Urothelium cell line (cell line): ENCODE measurements around the gene PYGO2.

ENCODE experiments used
- DNase-seq: peaks from one replicate; pipeline ENCODE4 v3.0.0; 2011; ENCODE audit warnings: low spot score, mixed read lengths
- FAIRE-seq: peaks from 2 replicates; lab custom pipeline; 2011; peaks lifted over from hg19 to GRCh38; lab: Jason Lieb, UNC

PYGO2 gene

GRCh38 chr1:154961207-154962155 lies at the start of gene PYGO2:
TSS of gene PYGO2 (minus strand) at chr1:154961782. CDS start at chr1:154961576, 206 bp downstream.
- no peak for FAIRE-seq

GRCh38 chr1:155011004-155011416 lies 49.4 kb upstream of the PYGO2 start:
- FAIRE-seq (no peak), DNase-seq (no peak)

More at GRCh38 chr1:154961207-154962155, at the start of gene PYGO2:
- DNase-seq: peak; percentile 85

GRCh38 chr1:155010211-155010918 lies 48.8 kb upstream of the PYGO2 start:
- FAIRE-seq: no peak
- DNase-seq: no peak

GRCh38 chr1:155009742-155010141 lies 48.2 kb upstream of the PYGO2 start:
- DNase-seq: no peak
- no peak for FAIRE-seq

- FAIRE-seq (no peak), DNase-seq (no peak)
Measured at GRCh38 chr1:155009221-155009711, 47.7 kb upstream of the PYGO2 start.

GRCh38 chr1:155008015-155008941 lies 46.7 kb upstream of the PYGO2 start:
- FAIRE-seq: no peak

GRCh38 chr1:155007251-155007828 lies 45.8 kb upstream of the PYGO2 start:
- FAIRE-seq (no peak), DNase-seq (no peak)

More at GRCh38 chr1:155008015-155008941, 46.7 kb upstream of the PYGO2 start:
- no peak for DNase-seq

- DNase-seq (no peak), FAIRE-seq (no peak)
Measured at GRCh38 chr1:155006601-155007101, 45.1 kb upstream of the PYGO2 start.

- FAIRE-seq (no peak), DNase-seq (no peak)
Measured at GRCh38 chr1:155005076-155006011, 43.8 kb upstream of the PYGO2 start.

GRCh38 chr1:155004352-155005075 lies 42.9 kb upstream of the PYGO2 start:
- FAIRE-seq (no peak), DNase-seq (no peak)

GRCh38 chr1:155003766-155004351 lies 42.3 kb upstream of the PYGO2 start:
- FAIRE-seq: no peak
- peak; percentile 58 for DNase-seq

- FAIRE-seq (no peak), DNase-seq (no peak)
Measured at GRCh38 chr1:155003227-155003765, 41.7 kb upstream of the PYGO2 start.

GRCh38 chr1:155002464-155003226 lies 41.1 kb upstream of the PYGO2 start, which contains the start of gene ZBTB7B:
TSS of gene ZBTB7B (plus strand) at chr1:155002802. CDS start at chr1:155014661, 11,859 bp downstream.
- DNase-seq (peak; percentile 67), FAIRE-seq (no peak)

- peak; percentile 86 for FAIRE-seq
Measured at GRCh38 chr1:155001675-155002463, 40.3 kb upstream of the PYGO2 start.

GRCh38 chr1:155001425-155001674 lies 39.8 kb upstream of the PYGO2 start:
- FAIRE-seq: no peak
- no peak for DNase-seq

More at GRCh38 chr1:155001675-155002463, 40.3 kb upstream of the PYGO2 start:
- peak; percentile 99 for DNase-seq
